Left renal pelvis (tissue), 4 donors: ENCODE measurements around the gene C2CD5. TPM values are rescaled to one million over a fixed set of nuclear protein-coding genes. Genes with fewer than 3 reads are reported as not detected.
"Not testable (repeated sequence)": the region's sequence is repeated elsewhere in the genome, so short reads cannot be mapped to it uniquely, and the experiment has no call there.

Experiments used
- DNase-seq, 4 donors: peaks; one replicate each; pipeline ENCODE4 v3.0.0-alpha.2; 2013; ENCODE audit warnings: low read depth in 4 of 4, low spot score in 3 of 4
- polyA plus RNA-seq, 4 donors: library from polyadenylated mRNA; unstranded; fragments of 120-200 nt; gene quantifications; one replicate each; pipeline ENCODE4 v1.2.1, GENCODE V29; 2013; ENCODE audit not compliant: insufficient read length in 4 of 4

C2CD5 gene
- polyA plus RNA-seq, result 10 to 100 TPM; 70.2 to 89.7 (median 82.3) TPM

- DNase-seq, result peak; percentile 94 to 97 (median 96)
These were observed at the start of gene C2CD5 for GRCh38 chr12:22544038-22544979. C2CD5 (minus strand) TSS chr12:22544542; CDS start chr12:22544150, 392 bp downstream.

- no peak for DNase-seq
These were observed 49.5 kb upstream of the C2CD5 start for GRCh38 chr12:22593864-22594263.

GRCh38 chr12:22588817-22589216 lies 44.5 kb upstream of the C2CD5 start:
- no peak for DNase-seq

- DNase-seq, result no peak
These were observed 34.0 kb upstream of the C2CD5 start for GRCh38 chr12:22578328-22578727.

GRCh38 chr12:22577667-22578066 lies 33.3 kb upstream of the C2CD5 start:
- DNase-seq, result no peak

- no peak for DNase-seq
These were observed 32.1 kb upstream of the C2CD5 start for GRCh38 chr12:22576473-22576872.

GRCh38 chr12:22576065-22576464 lies 31.7 kb upstream of the C2CD5 start:
- no peak for DNase-seq

- DNase-seq, result no peak
These were observed 30.6 kb upstream of the C2CD5 start for GRCh38 chr12:22574921-22575320.

GRCh38 chr12:22573181-22573580 lies 28.8 kb upstream of the C2CD5 start:
- no peak for DNase-seq

GRCh38 chr12:22569253-22569652 lies 24.9 kb upstream of the C2CD5 start:
- DNase-seq, result no peak

- DNase-seq, result no peak
These were observed 18.0 kb upstream of the C2CD5 start for GRCh38 chr12:22562036-22563028.

- DNase-seq, result not testable (repeated sequence)
These were observed 10.4 kb upstream of the C2CD5 start for GRCh38 chr12:22554750-22555149.

GRCh38 chr12:22551624-22552023 lies 7.3 kb upstream of the C2CD5 start:
- DNase-seq, result no peak

- DNase-seq, result no peak
These were observed 913 bp upstream of the C2CD5 start for GRCh38 chr12:22545255-22545654.

GRCh38 chr12:22543246-22544037 lies 900 bp downstream of the C2CD5 start:
- DNase-seq, result peak; percentile 49 to 55 (median 54)

- no peak for DNase-seq
These were observed 2.7 kb downstream of the C2CD5 start for GRCh38 chr12:22541496-22542155.

- no peak for DNase-seq
These were observed 5.3 kb downstream of the C2CD5 start for GRCh38 chr12:22539055-22539454.

GRCh38 chr12:22538311-22538710 lies 6.0 kb downstream of the C2CD5 start:
- DNase-seq, result no peak

GRCh38 chr12:22536971-22537544 lies 7.3 kb downstream of the C2CD5 start:
- DNase-seq, result no peak
